Retina (tissue), 1 donor: ENCODE measurements around the gene SIM1.

Experiments used
- DNase-seq: peaks from one replicate; pipeline ENCODE4 v3.0.0-alpha.2; 2016

The SIM1 gene

GRCh38 chr6:100456141-100456907 lies 8.4 kb downstream of the SIM1 start:
- DNase-seq: peak; percentile 79

- peak; percentile 84 for DNase-seq
These were observed 9.2 kb downstream of the SIM1 start for GRCh38 chr6:100455230-100456124.

DNA sequence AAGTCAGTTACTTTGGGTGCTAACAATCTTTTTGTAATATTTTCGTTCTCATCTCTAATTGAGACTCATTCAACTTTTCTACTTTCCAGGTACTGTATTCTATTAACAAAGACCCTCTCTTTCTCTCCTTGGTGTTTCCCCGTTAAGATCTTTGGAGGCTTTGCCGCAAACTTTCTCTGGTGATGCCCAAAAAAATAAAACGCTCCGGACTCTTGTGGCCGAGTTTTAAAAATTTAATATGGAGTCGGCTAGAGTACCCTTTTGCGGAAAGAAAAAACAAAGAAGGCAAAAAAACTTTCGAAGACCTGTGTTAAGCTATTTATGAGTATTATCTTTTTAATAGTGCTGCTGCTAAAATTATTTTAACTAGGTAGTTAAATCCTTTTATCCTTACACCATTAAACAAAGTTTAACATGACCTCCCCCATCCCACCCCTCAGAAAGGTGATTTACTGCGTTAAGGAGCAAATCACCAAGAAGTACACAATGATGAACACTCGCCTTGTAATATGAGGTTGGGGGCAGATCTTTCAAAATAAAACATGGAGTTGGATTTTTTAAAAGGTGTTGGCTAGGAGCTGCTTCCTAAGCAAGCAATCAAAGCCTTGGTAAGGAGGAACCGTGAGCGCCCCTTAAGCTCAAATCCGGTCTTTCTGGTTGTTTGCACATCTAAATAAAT lies 10.0 kb downstream of the SIM1 start:
- no peak for DNase-seq

- DNase-seq: peak; percentile 84
These were observed 10.8 kb downstream of the SIM1 start for GRCh38 chr6:100453701-100454521.

GRCh38 chr6:100452998-100453397 lies 11.7 kb downstream of the SIM1 start:
- no peak for DNase-seq

GRCh38 chr6:100451577-100451976 lies 13.1 kb downstream of the SIM1 start:
- no peak for DNase-seq

DNA sequence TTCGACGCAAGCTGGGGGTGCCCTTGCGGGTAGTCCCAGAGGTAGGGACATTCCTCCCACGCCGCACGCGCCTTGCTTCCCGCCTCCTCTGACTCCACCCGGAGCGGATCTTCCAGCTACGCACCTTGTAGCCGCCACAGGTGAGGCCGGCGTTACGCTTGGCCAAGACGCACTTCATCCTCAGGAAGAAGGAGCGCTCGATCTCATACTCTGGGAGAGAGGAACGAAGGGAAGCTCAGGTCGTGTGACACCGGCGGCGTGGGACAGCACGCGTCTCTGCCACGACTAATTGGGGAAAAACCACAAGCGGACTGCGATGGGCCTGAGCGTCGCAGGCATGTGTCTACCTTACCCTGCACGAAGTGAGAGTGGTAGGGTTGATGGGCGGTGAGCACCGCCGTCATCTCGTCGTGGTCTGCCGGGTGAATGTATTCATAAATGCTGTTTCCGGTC lies 15.5 kb downstream of the SIM1 start:
- DNase-seq: peak; percentile 39

DNA sequence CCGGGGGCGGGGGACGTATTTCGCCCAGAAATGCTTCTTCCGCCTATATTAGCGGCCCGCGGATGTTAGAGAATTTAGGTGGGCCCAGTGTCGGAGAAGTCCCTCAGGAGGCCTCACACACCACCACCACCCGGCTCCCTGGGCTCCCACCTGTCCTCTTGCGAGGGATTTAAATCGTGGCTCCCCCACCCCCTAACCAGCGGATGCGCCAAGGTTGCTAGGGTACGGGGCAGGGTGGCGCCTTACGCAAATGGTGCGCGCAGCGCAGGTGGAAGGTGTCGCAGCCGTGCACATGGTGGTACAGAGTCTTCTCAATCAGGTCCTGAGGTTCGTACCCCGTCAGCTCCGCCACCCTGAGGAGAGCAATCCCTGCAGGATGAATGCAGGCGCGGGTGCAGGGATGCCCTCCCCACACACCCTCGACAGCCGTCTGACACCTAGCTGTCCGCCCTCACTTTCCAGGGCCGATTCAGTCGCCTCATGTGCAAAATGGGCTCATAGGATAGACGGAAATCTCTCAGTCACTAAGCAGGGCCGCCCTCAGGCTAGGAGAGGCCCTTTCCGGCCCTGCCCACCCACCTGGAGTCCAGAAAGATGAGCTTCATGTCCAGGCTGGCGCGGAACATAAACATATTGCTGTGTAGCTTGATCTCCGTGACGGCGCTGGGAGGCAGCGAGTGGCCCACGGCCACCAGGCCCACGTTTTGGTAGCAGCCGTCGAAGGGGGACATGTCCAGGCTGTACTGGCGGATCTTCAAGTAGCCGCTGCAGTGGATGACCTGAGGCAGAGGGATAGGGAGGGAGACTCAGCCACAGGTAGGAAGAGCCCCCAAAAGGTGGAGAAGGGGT lies 16.6 kb downstream of the SIM1 start:
- peak; percentile 50 for DNase-seq

GRCh38 chr6:100447081-100447899 lies 17.4 kb downstream of the SIM1 start:
- peak; percentile 81 for DNase-seq

DNA sequence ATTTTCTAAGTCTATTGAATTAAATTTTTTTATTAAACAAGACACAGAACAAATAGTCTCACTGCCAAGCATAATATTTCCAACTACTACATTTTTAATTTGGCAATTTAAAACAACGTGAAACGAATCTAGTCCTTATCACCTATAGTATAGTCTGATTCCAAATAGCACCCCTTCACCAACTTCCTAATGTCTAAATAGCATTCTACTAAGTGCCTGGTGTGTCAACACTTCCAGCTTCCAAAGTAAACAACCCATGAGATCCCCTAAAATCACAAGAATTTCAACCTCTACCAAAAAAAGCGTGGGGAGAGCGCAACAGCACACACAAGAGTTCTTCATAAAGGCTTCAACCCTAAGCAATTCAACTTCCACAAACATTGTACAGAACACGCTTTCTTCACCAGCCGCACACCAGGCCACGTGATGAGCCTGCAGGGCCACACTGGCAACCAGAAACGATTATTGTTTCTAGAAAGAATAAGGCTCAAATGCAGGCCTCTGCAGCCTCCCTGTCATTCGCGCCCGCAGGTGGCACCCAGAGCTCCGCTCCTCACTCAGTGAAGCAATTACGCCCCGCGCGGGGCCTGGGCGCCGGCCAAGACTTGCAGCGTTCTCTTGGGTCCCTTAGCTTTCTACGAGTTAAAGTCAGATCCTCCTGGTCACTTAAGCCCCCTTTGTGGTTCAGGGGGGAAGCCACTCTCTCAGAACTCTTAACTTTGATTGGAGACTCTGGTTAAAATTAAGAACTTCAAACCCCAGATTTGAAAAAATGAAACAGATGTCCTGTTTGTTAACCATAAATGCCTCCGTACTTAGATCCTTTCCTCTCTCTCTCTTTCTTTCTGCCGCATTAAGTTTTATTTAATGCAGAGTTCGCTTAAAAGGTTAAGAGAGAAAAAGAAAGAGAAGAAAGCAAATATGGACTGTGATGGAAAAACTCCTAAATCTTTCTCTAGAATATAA lies 18.3 kb downstream of the SIM1 start:
- DNase-seq: peak; percentile 85

DNA sequence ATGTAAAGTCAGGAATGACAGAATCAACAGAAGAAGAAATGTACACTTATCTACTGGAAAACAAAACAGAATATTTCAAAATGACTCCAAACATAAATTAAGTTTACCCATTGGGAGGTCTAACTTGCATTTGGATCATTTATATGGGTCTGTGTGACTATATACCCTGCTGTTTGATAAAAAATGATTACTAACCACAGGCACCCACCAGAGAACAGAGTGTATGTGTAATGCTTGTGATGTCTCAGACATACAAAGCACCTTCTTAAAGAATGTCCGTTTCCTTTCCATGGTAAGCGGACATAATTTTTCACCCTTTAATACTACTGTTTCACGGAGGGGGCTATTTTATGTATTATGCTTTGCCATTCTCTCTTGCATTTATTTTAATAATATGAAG lies 19.2 kb downstream of the SIM1 start:
- DNase-seq: no peak

GRCh38 chr6:100440935-100441334 lies 23.8 kb downstream of the SIM1 start:
- no peak for DNase-seq

GRCh38 chr6:100435299-100435698 lies 29.4 kb downstream of the SIM1 start:
- no peak for DNase-seq

GRCh38 chr6:100433726-100434435 lies 30.8 kb downstream of the SIM1 start:
- DNase-seq: no peak

- no peak for DNase-seq
These were observed 32.6 kb downstream of the SIM1 start for GRCh38 chr6:100432136-100432535.

- no peak for DNase-seq
These were observed 33.8 kb downstream of the SIM1 start for GRCh38 chr6:100430962-100431361.

DNA sequence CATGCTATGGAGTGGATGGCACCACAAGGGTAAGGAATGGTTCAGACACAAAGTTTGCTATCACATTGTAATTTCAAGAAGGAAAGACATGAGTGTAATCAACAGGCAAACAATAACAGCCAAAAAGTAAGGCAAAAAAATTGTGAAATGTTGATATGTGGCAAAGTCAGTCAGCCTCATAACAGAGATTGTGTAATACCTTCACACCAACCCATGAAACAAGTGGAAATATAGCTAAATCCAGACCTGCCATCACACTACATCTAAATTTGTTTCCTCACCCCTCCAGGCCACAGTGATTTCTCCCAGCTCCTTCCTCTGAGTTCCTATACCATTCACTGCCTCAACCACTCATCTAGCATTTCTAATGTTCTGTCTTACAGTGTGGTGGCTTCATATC lies 37.3 kb downstream of the SIM1 start:
- DNase-seq: no peak

DNA sequence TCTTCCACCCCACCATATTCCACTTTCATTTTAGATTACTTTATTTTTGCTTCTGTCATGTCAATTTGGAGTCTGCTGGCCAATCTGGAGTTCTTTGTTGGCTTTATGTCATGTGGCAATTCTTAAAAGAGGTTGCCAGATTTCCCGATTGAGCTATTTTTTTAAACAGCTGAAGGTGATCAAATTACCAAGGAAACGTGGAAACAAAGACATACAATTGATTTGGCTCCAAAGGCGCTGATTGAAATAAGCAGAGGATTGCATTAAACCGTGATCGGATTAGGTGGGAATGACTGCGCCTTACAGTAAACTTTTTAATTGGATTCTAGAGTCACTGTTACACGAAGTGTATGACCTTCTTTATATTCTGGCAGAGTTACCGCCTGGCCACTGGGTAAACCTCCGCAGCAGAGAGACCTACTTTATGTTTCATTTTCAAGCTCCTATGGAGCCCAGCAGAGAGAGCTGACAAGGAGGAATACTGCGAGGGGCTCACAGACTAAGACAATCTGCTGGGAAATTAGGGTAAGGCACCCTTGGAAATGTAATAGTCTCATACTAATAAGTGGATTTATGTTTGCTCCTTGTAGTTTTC lies 37.9 kb downstream of the SIM1 start:
- DNase-seq: no peak
